NCI-H1105 treated with DMSO at 0.1 percent for 48 hours (cell line): Measurements from ENCODE around the gene VIP.
"Not testable (repeated sequence)": the region's sequence is repeated elsewhere in the genome, so short reads cannot be mapped to it uniquely, and the experiment has no call there.

Experiments
- DNase-seq: peaks from one replicate; lab custom pipeline; 2025; lab: John Stamatoyannopoulos, UW

The VIP gene

GRCh38 chr6:152750694-152751093, at the start of gene VIP:
TSS of gene VIP (plus strand) at chr6:152750797. CDS start at chr6:152752178, 1,381 bp downstream.
- DNase-seq = no peak

DNA sequence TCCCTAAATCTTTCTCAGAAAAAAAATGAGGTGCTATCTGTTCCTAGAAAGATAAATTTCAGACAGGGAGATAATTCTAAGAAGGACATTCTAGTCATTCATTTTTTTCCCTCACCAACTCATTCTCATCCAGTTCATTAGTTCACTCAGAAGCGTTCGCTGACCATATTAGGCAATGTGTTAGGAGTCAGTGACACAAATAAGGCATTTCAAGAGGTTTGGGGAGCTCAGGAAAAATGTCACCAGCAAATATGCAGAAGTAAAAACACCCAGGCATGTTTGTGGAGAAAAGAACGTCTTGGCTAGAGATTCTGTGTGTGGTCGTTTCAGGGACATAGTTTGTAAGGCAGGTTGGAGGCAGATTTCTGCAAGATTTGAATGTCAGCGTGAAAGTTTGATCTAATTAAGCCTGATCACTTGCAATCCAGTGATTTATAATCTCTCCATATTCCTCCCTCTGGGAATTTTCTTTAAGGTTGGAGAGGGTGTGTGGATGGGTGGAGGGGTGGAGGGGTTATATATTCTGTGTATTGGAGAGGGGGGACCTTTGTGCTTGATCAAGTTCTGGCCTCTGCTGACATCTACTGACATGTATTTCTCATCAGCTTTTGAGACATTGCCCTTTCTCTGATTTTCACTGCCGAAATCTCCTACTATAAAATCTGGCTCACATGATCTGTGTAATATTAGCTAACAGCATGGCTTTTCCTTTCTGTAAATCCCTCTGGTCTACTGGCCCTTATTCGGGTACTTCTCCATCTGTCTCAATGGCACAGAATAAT, 49.3 kb upstream of the VIP start:
- DNase-seq = no peak

DNA sequence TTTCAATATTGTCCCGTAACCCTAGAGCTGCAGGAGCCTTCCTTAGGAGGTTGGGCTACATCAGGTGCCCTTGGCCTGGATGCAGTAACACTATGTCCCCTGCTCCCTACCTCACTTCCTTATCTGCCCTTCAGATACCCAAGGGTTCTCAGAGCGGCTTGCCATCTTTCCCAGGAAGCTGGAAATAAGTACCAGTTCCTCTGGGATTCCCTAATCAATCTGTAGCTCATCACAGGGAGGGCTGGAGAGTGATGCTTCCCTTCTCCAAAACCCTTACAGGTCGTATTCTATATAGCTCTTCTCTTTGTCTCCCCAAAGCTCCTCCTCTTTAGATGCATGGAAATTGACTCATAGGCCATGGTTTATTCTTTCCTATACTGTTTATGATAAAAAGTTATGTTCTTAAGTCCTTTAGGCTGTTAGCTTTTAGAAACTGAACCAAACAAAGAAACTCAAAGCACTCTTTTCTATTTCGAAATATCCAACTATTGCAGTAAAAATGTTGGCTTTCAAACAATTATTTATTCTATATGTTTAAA, 48.7 kb upstream of the VIP start:
- no peak for DNase-seq

DNA sequence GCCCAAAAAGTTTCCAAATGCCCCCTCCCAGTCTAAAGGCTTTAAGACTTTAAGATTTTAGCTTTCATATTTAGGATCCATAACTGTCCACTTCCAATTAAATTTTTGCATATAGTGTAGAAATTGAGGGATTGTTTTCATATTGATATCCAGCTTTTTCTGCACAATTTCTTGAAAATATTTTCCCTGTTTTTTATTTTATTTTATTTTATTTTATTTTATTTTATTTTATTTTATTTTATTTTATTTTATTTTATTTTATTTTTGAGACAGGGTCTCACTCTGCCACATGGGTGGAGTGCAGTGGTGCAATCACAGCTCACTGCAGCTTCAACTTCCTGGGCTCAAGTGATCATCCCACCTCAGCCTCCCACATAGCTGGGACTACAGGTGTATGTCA, 46.8 kb upstream of the VIP start:
- DNase-seq = not testable (repeated sequence)

- no peak for DNase-seq
Observed at GRCh38 chr6:152705327-152705726, 45.3 kb upstream of the VIP start.

- no peak for DNase-seq
Observed at GRCh38 chr6:152716322-152716721, 34.3 kb upstream of the VIP start.

DNA sequence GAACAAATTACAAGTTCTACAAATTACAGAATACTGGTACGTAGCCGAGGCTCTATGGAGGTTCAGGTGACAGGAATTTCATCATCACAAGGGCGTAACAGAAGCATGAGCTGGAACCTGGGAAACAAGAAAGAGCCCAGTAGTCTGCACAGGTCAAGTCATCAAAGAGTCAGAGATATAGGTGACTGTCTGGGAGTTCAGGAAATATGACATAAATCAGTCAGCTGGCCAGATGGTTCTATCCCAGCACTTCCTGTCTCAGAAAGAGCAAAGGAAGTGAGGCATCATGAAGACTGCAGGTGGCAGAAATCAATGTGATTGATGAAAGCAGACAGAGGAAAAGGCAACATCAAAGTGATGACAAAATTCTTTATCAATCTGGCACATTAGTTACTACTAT, 29.6 kb upstream of the VIP start:
- no peak for DNase-seq

DNA sequence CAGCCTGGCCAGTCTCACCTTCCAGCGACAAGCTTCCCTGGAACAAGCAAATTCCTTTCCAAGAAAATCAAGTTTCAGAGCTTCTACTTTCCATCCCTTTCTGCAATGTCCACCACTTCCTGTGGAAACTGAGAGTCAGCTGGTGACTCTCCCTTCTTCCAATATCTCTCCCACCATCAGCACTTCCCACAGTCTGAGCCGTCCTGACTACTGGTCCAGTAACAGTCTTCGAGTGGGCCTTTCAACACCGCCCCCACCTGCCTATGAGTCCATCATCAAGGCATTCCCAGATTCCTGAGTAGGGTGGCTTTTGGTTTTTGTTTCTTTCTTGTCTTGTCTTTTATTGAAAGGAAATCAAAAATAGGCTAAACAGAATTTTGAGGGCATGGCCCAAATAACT, 28.6 kb upstream of the VIP start:
- no peak for DNase-seq

- DNase-seq = no peak
Observed at GRCh38 chr6:152723398-152723797, 27.2 kb upstream of the VIP start.

- DNase-seq = no peak
Observed at GRCh38 chr6:152726313-152726712, 24.3 kb upstream of the VIP start.

GRCh38 chr6:152727507-152727906, 23.1 kb upstream of the VIP start:
- no peak for DNase-seq

GRCh38 chr6:152734630-152735029, 16.0 kb upstream of the VIP start:
- no peak for DNase-seq

GRCh38 chr6:152736687-152737273, 13.8 kb upstream of the VIP start:
- no peak for DNase-seq

GRCh38 chr6:152745509-152746171, 5.0 kb upstream of the VIP start:
- no peak for DNase-seq

DNA sequence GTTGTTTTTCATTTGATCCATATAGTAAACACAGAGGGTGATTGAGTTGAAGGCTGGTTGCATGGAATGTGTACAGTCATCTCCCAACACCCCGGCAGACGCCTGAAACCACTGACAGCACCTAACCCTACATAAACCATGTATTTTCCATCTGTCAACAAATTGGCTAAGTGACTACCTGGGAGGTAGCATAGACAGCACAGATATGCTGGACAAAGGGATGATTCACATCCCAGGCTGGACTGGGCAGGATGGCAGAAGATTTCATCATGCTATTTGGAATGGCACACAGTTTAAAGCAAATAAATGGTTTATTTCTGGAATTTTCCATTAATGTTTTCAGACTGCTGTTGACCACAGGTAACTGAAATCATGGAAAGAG, 4.4 kb upstream of the VIP start:
- DNase-seq = no peak

GRCh38 chr6:152748843-152749242, 1.8 kb upstream of the VIP start:
- DNase-seq = peak; percentile 12

- no peak for DNase-seq
Observed at GRCh38 chr6:152749336-152749735, 1.3 kb upstream of the VIP start.

GRCh38 chr6:152765331-152765730, 14.7 kb downstream of the VIP start:
- DNase-seq = no peak

- DNase-seq = no peak
Observed at GRCh38 chr6:152769159-152769558, 18.6 kb downstream of the VIP start.

DNA sequence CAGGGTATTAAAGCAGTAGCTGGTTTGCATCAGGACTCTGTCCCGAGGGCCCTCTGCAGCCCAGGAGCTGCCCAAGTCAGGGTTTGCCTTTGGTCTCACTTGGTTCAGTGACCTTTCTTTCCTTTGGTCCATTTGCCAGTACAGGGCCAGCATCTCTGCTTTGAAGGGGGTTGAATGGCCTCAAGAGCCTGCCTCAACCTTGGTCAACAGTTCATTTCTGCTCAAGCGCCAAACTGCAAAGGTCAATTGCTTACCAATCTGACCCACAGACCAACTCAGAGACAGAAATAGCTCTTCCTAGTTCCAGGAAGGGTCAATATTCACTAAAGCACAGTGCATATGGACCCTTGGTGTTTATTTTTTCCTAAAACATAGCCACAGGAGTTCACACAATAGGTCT, 19.4 kb downstream of the VIP start:
- DNase-seq = no peak

DNA sequence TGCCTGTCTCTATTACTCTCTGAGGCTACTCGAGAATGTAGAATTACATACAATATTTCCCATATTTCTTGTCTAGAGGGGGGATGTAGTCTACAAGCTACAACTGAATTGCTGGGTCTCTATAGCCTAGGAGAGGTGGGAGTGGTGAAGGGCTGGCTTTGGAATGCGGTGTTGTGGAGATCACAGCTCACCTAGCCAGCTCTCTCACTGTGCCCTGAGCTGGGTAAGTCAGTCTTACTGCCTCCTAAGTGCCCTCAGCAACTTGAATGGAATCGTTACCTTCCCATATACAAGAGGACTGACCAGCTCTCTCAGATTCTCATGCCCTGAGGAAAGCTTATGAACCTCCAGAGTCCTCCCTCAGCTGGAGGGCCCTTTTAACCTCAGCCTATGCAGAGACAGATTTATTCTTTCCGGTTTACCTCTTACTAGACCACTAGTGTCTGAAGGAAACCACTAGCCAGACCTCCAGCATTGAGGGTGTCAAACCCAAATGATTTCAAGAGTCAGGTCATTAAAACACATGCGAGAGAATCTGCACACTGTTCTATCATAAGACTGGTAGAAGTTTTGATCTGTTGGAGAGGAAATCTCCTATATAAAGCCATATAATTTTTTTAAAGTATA, 20.6 kb downstream of the VIP start:
- no peak for DNase-seq

DNA sequence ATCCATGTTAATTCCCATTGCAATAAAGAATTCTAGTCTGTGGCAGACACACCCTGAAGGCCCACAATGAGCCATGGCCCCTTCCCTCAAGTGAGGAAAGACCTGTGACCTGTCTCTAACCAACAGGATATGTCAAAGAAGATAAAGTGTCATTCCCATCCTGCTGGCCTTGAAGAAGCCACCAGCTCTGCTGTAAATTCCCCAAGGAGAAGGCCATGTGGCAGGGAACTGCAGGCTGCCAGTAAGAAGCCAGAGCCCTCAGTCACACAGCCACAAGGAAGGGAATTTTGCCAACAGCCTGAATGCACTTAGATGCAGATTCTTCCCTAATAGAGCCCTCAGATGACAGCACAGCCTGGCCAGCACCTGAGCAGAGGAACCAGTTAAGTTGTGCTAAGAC, 24.8 kb downstream of the VIP start:
- no peak for DNase-seq

GRCh38 chr6:152776833-152777232, 26.2 kb downstream of the VIP start:
- DNase-seq = no peak
